Measurements from ENCODE around the gene CAPN1.

DNA sequence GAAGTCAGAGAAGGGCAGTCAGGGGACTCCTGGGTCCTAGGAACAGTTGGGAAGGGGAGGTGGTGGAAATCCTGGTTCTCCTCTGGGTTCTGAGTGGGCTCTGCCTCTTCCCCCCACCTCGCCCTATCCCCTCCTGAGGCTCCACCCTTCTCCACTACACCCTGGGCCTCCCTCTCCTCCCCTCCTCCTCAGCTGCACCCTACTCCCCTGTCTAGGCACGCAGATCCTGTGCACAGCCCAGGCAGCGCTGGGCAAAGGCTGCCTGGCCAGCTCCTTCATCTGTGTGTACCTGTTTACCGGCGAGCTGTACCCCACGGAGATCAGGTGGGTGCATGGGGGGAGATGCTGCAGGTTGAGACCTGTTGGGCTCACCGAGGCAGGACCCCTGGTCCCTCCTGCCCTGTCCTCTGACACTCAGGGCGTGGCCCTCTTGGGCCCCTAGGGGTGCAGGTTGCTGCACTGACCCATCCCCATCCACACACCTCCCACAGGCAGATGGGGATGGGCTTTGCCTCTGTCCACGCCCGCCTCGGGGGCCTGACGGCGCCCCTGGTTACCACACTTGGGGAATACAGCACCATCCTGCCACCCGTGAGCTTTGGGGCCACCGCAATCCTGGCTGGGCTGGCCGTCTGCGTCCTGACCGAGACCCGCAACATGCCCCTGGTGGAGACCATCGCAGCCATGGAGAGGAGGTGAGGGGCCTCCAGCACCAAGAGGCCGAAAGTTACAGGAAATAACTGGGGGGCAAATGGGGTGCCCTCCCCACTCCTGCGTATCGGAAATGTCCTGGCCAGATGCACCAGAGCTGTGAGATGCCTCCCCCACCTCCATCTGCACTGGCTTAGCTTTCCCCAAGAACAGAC, 54.7 kb downstream of the CAPN1 start:
- TF ChIP-seq CTCF (IDR thresholded peaks at IDR 0.05; ENCODE audit: low read length) (no peak), EZH2 (IDR thresholded peaks at IDR 0.05; ENCODE audit: borderline replicate concordance, low read length) (no peak)
